NB4 (cell line): Measurements from ENCODE around the gene KCMF1.

Experiments
- CTCF ChIP-seq: IDR thresholded peaks from one replicate; pipeline ENCODE4 v1.5.1; 2012; ENCODE audit warnings: low read depth, low read length
- MYC ChIP-seq: IDR thresholded peaks from 2 replicates; pipeline ENCODE4 v1.6.1; 2011; ENCODE audit warnings: low read depth, low read length
- POLR2A ChIP-seq: IDR thresholded peaks from 2 replicates; pipeline ENCODE4 v1.6.1; 2011; ENCODE audit warnings: mild to moderate bottlenecking; ENCODE audit not compliant: insufficient read length; ENCODE audit errors: extremely low read depth

DNA sequence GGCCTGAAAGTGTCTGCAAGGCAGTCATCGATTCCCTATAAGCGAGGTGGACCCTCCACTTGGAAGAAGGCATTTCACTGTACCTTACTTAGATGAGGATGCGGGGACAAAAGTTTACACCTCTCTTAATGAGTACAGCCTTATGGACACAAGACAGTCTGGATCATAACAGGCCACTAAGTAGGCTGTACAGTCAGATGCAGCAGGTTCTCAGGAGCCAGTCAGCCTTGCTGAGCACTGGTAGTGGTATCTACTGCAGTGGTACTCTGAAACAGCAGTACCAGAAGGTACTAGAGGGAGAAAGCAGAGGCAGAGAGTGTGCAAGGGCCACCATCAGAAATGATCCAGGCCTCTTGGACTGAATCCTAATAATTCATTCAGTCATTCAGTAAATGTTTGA, 77.6 kb downstream of the KCMF1 start:
- TF ChIP-seq CTCF (no peak), POLR2A (no peak), MYC (no peak)
